HK-2 (cell line): Measurements from ENCODE around the gene UGT3A1.
"Not testable (repeated sequence)": the region's sequence is repeated elsewhere in the genome, so short reads cannot be mapped to it uniquely, and the experiment has no call there.

Experiments
- DNase-seq: peaks from one replicate; pipeline ENCODE4 v3.0.0-alpha.2; 2018; ENCODE audit not compliant: unreplicated experiment

The UGT3A1 gene

GRCh38 chr5:35990941-35991611 is at the start of gene UGT3A1:
Gene UGT3A1, minus strand, starts transcription at chr5:35991390. Its CDS starts 150 bp downstream, at chr5:35991240.
- no peak for DNase-seq

GRCh38 chr5:36035696-36036095 is 44.5 kb upstream of the UGT3A1 start:
- no peak for DNase-seq

GRCh38 chr5:36034536-36035134 is 43.4 kb upstream of the UGT3A1 start:
- not testable (repeated sequence) for DNase-seq

- DNase-seq, result no peak
These were observed 42.3 kb upstream of the UGT3A1 start for GRCh38 chr5:36033486-36033885.

- DNase-seq, result no peak
These were observed 41.9 kb upstream of the UGT3A1 start for GRCh38 chr5:36033047-36033446.

GRCh38 chr5:36031223-36031622 is 40.0 kb upstream of the UGT3A1 start:
- no peak for DNase-seq

GRCh38 chr5:36029914-36030313 is 38.7 kb upstream of the UGT3A1 start:
- DNase-seq, result no peak

- DNase-seq, result no peak
These were observed 37.8 kb upstream of the UGT3A1 start for GRCh38 chr5:36028816-36029465.

- no peak for DNase-seq
These were observed 36.5 kb upstream of the UGT3A1 start for GRCh38 chr5:36027711-36028110.

- DNase-seq, result no peak
These were observed 35.7 kb upstream of the UGT3A1 start for GRCh38 chr5:36026706-36027465.

- not testable (repeated sequence) for DNase-seq
These were observed 31.1 kb upstream of the UGT3A1 start for GRCh38 chr5:36022246-36022645.

- not testable (repeated sequence) for DNase-seq
These were observed 28.4 kb upstream of the UGT3A1 start for GRCh38 chr5:36019584-36019983.

- no peak for DNase-seq
These were observed 26.4 kb upstream of the UGT3A1 start for GRCh38 chr5:36017622-36018021.

GRCh38 chr5:36017004-36017403 is 25.8 kb upstream of the UGT3A1 start:
- no peak for DNase-seq

- no peak for DNase-seq
These were observed 22.0 kb upstream of the UGT3A1 start for GRCh38 chr5:36013182-36013581.

GRCh38 chr5:36009698-36010097 is 18.5 kb upstream of the UGT3A1 start:
- no peak for DNase-seq

- DNase-seq, result no peak
These were observed 16.2 kb upstream of the UGT3A1 start for GRCh38 chr5:36007366-36007765.

GRCh38 chr5:36006163-36006562 is 15.0 kb upstream of the UGT3A1 start:
- no peak for DNase-seq

- no peak for DNase-seq
These were observed 9.8 kb upstream of the UGT3A1 start for GRCh38 chr5:36001032-36001431.

GRCh38 chr5:35999547-35999946 is 8.4 kb upstream of the UGT3A1 start:
- DNase-seq, result no peak

- no peak for DNase-seq
These were observed 4.9 kb upstream of the UGT3A1 start for GRCh38 chr5:35996076-35996475.

GRCh38 chr5:35990520-35990919 is 670 bp downstream of the UGT3A1 start:
- no peak for DNase-seq
